Measurements from ENCODE around the gene TAS2R31. TPM values are rescaled to one million over a fixed set of nuclear protein-coding genes. Genes with fewer than 3 reads are reported as not detected.

The TAS2R31 gene
- polyA plus RNA-seq, 1 donor (not counting 4 experiments of a cell fraction or from before 2014, with no cell fraction given) = 0.28 TPM

- TF ChIP-seq CTCF (optimal IDR thresholded peaks at IDR 0.05 in 1 of 3, IDR thresholded peaks at IDR 0.05 in 1 of 3, conservative IDR thresholded peaks at IDR 0.05 in 1 of 3; ENCODE audit: extremely low read depth in 1 of 3, insufficient read depth in 2 of 3, low read length in 3 of 3) (no peak), EZH2 (IDR thresholded peaks at IDR 0.05; ENCODE audit: low read length) (no peak)
- DNase-seq (ENCODE audit: low read depth, low spot score) (no peak), FAIRE-seq (no peak)
- H2AFZ ChIP-seq (ENCODE audit: control insufficient read depth, low read length) = no peak overlapping the region
- no peaks in the 10 kb centered on the region for H3K27me3 ChIP-seq (ENCODE audit: control insufficient read depth, extremely low read depth, insufficient read depth, low read length)
- H3K9me1 ChIP-seq (ENCODE audit: control insufficient read depth, extremely low read depth, insufficient read depth, low read length) = no peaks in the 10 kb centered on the region
- H3K4me2 ChIP-seq (ENCODE audit: control insufficient read depth, extremely low read depth, insufficient read depth, low read depth, low read length) = no peak overlapping the region
- H3K4me3 ChIP-seq (ENCODE audit: control insufficient read depth in 2 of 3, extremely low read depth in 1 of 3, insufficient read depth in 2 of 3, low read depth in 1 of 3, low read length in 3 of 3) = no peak overlapping the region
- no peaks in the 10 kb centered on the region for H3K9me3 ChIP-seq (ENCODE audit: control insufficient read depth, low read depth, low read length)
- no peak overlapping the region for H3K27ac ChIP-seq (ENCODE audit: control insufficient read depth, insufficient read depth, low read length)
- no peaks in the 10 kb centered on the region for H3K79me2 ChIP-seq (ENCODE audit: control insufficient read depth, insufficient read depth, low read length)
- no peaks in the 10 kb centered on the region for H3K36me3 ChIP-seq (ENCODE audit: control insufficient read depth in 2 of 2, extremely low read depth in 1 of 2, insufficient read depth in 2 of 2, low read length in 2 of 2)
- H4K20me1 ChIP-seq (ENCODE audit: control insufficient read depth, extremely low read depth, insufficient read depth, low read length) = no peaks in the 10 kb centered on the region
- H3K4me1 ChIP-seq (ENCODE audit: control insufficient read depth, extremely low read depth, insufficient read depth, low read length) = no peaks in the 10 kb centered on the region
- dilution Hi-C loops (cut with MboI; ENCODE audit: extremely low pct_ligation_motif_present, low sequenced_read_pairs) = no loop called here
- no peak overlapping the region for H3K9ac ChIP-seq (ENCODE audit: control insufficient read depth, extremely low read depth, insufficient read depth, low read length)
Observed at GRCh38 chr12:11075642-11076041, 44.4 kb upstream of the TAS2R31 start.

DNA sequence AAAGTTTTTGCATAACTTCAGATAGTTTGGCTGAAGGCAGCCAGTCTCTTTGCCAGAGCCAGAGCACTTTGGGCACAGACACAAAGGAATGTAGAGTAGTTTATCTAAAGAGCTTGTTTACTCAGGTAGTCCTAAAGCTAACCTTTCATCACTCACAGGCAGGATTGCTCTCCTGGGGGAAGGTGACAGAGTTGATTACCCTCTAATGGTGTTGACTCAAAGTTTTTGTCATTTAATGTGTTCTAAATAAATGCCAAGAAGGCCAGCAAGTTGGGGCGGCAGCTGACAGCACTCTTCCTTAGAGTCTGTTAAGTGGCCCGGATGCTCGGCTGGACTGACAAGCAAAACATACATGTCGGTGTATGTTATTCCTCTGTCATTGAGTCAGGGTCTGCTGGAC, 40.2 kb upstream of the TAS2R31 start:
- dilution Hi-C loops (cut with MboI; ENCODE audit: extremely low pct_ligation_motif_present, low sequenced_read_pairs) = no loop called here
- FAIRE-seq = no peak
- Histone ChIP-seq H3K36me3 (ENCODE audit: control insufficient read depth in 2 of 2, extremely low read depth in 1 of 2, insufficient read depth in 2 of 2, low read length in 2 of 2) (no peaks in the 10 kb centered on the region), H2AFZ (ENCODE audit: control insufficient read depth, low read length) (no peak overlapping the region), H3K79me2 (ENCODE audit: control insufficient read depth, insufficient read depth, low read length) (no peaks in the 10 kb centered on the region), H3K4me1 (ENCODE audit: control insufficient read depth, extremely low read depth, insufficient read depth, low read length) (no peaks in the 10 kb centered on the region), H3K9ac (ENCODE audit: control insufficient read depth, extremely low read depth, insufficient read depth, low read length) (no peak overlapping the region), H3K4me3 (ENCODE audit: control insufficient read depth in 2 of 3, extremely low read depth in 1 of 3, insufficient read depth in 2 of 3, low read depth in 1 of 3, low read length in 3 of 3) (no peak overlapping the region), H3K27me3 (ENCODE audit: control insufficient read depth, extremely low read depth, insufficient read depth, low read length) (no peaks in the 10 kb centered on the region), H4K20me1 (ENCODE audit: control insufficient read depth, extremely low read depth, insufficient read depth, low read length) (no peaks in the 10 kb centered on the region), H3K9me1 (ENCODE audit: control insufficient read depth, extremely low read depth, insufficient read depth, low read length) (no peaks in the 10 kb centered on the region), H3K9me3 (ENCODE audit: control insufficient read depth, low read depth, low read length) (no peaks in the 10 kb centered on the region), H3K4me2 (ENCODE audit: control insufficient read depth, extremely low read depth, insufficient read depth, low read depth, low read length) (no peak overlapping the region), H3K27ac (ENCODE audit: control insufficient read depth, insufficient read depth, low read length) (no peak overlapping the region)
- no peak for DNase-seq (ENCODE audit: low read depth, low spot score)
- no peak for TF ChIP-seq CTCF (optimal IDR thresholded peaks at IDR 0.05 in 1 of 3, IDR thresholded peaks at IDR 0.05 in 1 of 3, conservative IDR thresholded peaks at IDR 0.05 in 1 of 3; ENCODE audit: extremely low read depth in 1 of 3, insufficient read depth in 2 of 3, low read length in 3 of 3)
- TF ChIP-seq EZH2 (IDR thresholded peaks at IDR 0.05; ENCODE audit: low read length) = no peak
